GM21825 (cell line): Measurements from ENCODE around the gene GMDS.
A peak's percentile ranks its signal among the peaks of the same experiment; 100 is the strongest.

ENCODE experiments used
- ATAC-seq: cut with Tn5 transposase; IDR thresholded peaks from one replicate; pipeline ENCODE4 v1.9.1; 2021; ENCODE audit warnings: mild to moderate bottlenecking, moderate library complexity; ENCODE audit not compliant: unreplicated experiment

Gene GMDS

DNA sequence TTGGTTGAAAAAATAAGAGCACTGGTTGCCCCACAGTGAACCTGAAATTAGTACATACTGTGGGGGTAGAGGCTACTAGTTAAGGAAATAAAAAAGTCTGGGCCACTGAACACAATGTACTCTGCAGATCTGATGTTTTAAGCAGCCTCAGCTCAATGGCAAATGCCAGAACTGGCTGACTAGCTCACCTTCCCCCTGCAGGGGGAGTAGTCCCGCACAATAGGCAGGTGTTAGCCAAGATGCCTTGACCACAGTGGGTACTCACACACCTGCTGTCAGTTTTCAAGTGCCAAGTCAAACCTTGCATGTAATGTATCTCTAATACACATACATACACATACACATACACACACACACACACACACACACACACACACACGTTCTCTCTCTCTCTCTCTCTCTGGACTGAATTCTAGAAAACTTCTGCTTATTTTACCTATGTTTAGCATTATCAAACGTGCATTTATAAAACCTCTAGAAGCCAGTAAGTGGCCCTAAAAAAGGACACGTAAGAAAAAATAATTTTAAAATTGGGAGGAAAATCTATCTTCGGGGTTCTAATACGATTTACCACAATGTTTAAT lies 36.1 kb downstream of the GMDS start:
- ATAC-seq = peak; percentile 88

DNA sequence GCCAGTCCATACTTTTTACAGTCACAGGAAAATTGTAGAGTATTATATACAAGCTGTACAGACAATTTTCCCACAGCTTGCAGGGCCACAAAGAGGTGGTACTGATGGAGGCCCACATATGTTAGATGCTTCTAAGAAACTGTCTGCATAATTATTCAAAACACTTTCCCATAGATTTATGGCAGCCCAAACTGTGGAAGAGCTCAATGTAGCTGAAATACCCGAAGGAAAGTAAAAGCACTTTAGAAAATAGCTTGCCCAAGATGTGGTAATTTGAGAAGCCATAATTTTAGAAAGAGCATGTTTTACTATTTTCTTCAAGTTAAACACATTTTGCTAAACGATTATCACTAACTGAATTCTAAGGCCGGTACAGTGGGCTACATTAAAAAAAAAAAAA lies 36.9 kb downstream of the GMDS start:
- ATAC-seq = no peak

DNA sequence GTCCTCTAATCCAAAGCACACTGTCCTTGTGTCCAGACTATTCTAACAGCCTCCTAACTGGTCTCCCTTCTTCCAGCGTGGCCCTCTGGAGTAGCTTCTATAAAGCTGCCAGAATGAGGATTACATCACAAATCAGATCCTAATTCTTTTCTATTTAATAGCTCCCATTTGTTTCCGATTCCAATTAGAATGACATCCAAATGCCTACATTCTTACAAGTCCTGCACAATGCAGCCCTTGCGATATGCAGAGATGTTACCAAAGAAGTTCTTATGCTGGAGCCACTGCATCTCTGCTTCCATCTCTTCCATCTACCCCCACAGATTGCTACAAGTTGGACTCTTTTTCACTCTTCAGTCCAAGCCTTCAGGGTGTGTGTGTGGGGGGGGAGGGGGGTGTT lies 40.0 kb downstream of the GMDS start:
- no peak for ATAC-seq

DNA sequence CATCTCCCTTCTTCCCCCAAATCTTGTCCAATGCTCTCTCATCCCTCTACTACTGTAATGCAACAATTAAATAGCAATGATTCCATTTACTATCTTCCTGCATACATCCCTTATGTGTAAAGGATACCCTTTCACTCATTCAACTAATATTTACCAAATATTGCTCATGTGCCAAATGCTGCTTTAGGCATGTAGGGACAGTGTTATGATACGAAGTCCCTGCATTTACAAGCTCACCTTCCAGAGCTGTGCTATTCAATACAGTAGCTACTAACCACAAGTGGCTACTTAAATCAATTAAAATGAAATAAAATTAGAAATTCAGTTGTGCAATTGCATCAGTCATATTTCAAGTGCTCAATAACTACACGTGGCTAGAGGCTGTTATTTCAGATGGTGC lies 41.1 kb downstream of the GMDS start:
- ATAC-seq = no peak

DNA sequence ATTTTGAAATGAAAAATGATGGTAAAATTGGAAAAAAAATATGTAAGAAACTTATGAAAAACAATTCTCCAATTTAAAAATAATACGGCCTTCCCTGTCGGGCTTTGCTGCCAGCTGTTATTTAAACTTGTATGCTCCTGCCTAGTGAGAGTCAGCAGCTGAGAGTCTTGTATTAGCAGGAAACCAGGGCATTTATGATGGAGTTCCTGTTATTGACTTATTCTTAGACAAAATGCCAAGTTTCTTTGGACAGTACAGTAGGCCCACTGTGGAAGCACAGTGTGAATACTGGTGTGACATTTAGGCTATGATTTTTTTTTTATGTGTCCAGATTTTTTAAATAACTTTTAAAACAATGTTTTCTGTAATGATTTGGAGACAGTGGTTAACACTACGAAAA lies 42.1 kb downstream of the GMDS start:
- no peak for ATAC-seq

DNA sequence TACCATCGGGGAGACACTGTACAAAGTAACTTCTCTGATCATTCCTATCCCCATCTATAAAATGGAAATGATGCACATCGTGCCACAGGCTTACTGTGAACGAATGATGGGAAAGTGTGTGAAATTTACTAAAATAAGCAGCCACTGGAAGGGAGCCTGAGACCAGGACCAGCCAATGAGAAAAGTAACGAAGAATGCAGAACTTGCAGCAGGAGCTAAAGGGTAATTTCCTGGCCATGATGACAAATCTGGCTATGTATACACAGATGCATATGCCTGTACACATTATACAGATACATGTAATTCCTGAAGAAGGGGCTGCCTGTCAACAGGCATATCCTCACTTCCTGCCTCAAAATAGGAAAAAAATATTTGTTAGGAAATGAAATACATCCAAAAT lies 47.4 kb downstream of the GMDS start:
- ATAC-seq = no peak

DNA sequence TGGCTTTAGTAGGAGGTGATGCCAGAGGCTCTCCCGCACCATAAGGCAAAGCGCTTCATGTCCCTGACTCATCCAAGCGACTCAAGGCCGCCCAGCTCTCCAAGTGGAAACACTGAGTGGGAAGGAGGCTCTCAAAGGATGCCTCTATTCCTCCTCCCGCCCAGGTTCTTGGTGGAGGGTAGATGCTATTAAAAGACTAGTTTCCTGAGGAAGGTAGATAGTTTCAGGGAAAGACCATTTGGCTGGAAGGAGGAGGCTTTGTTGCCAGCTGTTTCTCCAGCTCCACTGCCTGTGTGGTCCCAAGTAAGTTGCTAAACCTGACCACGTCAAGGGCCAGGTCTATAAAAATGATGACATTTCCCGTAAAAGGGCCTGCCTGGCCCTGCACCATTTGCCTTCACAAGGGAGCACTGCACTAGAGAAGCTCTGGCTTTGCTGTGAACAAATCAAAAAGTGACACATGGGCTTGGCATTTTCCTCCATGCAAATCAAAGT lies 48.2 kb downstream of the GMDS start:
- ATAC-seq = no peak

DNA sequence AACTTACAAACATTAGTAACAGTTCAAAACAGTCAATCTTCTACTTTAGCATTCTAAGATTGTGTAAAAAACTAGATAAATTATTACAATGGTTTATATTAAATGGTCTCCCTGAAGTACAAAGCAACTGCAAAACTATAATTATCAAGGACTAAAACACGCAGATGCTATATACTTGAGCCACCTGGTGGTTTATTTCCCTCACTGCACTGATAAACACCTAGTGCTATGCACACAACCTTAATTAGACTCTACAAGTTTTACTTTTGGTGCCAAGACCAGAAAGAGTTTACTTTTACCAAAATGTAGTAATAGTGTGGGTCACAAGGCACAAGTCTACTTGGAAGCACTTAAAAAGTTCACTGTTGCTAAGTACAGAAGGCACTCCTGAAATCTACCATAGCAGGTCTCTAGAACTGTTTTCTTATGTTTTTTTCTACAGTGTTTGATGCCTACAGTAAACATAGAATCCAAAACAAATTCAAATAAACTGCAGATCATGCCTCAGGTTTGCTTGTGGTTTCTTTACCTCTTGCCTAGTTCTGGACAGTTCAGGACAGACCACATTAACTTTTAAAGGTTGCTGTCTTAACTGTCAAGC lies 49.2 kb downstream of the GMDS start:
- ATAC-seq = no peak

DNA sequence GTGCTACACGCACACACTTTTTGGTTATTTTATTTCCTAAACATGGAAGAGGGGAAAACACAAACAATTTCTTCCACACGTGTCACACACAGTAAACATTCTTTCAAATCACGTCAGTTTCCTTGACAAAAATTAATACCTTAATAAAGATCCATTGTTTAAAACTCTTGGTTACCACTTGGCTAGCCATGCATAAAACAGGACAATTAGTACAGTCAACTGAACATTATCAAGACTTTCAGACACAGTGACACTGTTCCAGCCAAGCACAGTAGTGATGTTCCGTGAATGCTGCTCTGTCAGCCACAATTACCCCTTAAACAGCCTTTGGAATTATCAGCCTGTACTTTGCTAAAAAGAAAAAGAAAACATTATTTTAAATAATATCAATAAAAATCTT lies 50.8 kb downstream of the GMDS start:
- no peak for ATAC-seq

DNA sequence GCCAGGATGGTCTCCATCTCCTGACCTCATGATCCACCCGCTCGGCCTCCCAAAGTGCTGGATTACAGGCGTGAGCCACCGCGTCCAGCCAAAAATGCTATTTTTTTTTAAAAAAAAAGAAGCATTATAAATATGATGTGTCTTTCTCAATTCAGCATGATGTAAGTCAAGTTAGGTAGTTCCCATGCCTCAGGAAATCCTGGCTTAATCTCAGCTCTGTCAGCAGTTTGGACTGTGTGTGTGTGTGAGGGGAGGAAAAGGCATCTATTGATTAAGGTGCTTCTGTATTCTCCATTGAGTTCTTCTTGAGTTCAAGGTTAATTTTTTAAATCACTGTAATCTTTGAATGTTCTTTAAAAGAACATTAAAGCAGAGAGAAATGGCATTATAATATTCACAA lies 51.5 kb downstream of the GMDS start:
- ATAC-seq = no peak

DNA sequence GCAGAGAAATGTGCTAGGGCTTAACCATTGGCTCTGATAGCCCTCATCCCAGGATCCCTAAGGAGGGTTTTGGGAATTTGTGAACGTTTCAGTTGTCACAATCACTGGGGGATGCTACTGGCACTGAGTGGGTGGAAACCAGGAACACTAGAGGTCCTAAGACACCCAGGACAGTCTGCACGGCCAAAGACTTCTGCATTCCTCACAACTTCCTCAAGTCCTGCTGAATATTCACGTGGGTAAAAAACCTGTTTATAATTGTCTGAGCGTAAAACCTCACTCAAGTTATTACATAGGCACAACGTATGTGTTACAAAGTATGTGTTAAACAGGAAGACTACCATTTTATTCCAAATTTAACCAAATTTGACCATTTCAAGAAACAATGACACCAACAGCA lies 52.4 kb downstream of the GMDS start:
- no peak for ATAC-seq

DNA sequence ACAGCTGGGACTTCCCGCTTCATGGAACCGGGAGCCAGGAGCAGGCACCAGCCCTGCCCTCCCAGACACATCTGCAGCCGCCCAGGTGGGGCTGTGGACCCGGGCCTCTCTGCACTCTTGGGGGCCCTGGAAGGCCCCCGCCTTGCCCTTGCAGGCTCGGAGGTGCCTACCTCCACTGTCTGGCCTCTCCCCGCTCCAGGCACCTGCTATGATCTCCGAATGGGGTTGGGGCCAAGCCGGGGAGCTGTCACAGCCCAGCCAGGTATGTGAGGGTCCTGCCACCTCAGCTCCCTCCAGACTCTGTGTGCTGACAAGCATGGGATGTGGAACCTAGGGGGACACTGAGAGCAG lies 54.0 kb downstream of the GMDS start:
- no peak for ATAC-seq

DNA sequence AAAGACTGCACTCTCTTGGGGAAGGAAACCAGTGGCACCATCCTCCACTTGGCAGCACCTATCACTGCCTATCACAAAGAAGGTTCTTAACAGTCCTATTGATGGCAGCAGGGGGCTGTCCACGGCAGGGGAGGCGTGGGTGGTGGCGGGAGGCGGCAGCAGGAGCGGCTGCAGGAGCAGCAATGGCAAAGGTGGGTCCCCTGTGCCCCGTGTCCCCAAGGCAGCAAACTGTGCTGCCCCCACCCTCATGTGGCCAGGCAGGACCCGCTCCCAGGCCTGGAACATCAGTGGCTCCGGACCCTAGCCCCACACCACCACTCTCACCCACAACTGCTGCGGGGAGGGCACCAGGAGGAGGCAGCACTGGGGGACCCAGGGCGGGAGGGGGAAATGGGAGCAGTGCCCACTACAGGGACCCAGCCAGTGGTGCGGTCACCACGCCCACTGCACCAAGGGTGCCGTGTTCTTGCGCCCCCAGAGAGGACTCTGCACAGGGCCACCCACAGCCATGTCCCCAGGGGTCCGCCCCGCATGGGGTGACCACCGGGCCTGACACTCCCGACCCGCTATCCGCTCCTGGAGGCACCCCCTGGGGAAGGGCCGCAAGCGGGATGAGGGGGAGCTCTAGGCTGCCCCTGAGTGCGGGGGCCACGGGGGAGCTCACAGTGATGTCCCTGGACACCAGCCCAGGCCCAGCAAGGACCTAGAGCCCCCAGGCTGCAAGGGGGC lies 54.6 kb downstream of the GMDS start:
- no peak for ATAC-seq

DNA sequence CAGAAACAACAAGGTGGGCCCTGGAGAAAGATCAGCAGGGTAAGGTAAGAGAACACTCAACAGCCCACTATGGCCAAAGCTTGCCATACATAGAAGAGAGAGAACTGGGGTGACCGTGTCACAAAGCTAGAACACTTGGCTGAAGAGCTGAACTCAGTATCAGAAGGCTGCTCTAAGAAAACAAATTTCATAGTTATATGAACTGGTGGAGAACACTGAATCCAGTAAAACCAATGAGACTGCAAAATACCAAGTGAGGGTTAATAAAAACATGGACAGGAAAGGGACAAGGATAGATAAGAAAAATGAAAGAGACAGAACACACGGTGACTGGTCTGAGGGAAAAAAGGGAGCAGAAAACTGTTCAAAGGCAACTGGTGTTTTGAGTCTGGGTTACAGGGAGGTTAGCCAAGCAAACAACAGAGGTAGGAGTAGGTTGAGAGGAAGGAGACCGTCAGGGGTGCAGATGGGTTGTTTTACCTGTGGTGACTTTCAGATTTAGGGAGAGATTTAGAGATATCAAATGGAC lies 56.5 kb downstream of the GMDS start:
- ATAC-seq = no peak

DNA sequence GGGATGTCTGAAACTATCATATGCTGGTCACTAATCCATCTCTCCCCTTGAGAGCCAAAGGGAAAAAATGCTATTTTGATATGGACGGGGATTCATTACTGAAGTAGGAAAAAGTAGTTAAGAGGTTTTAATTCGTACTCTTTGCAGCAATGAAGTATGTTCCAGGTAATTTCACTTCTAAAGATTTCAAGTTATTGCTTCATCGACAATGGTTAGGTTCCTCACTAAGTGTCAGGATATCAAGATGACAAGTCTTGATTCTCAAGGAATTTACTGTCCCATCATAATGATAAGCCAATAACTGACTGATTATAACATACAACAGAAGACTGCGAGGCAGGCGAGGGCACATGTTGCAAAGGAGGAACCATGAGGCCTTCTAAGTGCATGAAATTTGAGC lies 57.0 kb downstream of the GMDS start:
- no peak for ATAC-seq

DNA sequence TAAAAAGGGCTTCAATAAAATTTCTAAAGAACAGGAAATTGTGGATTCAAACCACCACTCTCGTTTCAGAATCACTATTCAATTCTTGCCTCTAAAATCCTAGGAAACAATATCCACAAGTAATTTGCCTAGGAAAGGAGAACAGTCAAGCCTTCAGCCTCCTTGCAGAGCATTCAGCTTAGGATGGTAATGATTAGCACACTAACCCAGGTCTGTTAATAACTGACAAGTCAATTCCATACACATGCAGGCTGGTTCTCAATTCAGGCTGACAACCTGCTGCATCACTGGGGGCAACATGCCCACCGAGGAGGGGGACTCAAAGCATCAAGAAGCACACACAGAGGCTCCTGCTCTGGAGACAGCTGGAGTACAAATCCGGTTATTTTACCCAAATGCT lies 57.6 kb downstream of the GMDS start:
- ATAC-seq = no peak

DNA sequence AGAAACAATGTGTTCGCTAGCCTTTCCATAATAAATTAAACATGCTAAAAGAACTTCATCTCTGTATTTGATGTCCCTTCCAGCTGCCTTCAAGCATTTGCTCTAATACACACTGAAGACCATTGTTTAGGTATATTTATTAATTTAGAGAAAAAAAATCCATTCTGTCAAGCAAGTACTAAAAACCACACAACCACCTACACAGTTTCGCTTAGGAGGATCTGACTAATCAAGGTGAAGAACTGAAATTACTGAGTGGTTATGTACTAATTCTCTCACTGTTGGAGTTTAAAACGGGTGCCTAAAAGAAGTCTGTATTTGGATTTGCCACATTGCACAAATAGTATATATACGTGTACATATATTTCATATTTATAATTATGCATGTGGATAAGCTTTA lies 58.9 kb downstream of the GMDS start:
- no peak for ATAC-seq

DNA sequence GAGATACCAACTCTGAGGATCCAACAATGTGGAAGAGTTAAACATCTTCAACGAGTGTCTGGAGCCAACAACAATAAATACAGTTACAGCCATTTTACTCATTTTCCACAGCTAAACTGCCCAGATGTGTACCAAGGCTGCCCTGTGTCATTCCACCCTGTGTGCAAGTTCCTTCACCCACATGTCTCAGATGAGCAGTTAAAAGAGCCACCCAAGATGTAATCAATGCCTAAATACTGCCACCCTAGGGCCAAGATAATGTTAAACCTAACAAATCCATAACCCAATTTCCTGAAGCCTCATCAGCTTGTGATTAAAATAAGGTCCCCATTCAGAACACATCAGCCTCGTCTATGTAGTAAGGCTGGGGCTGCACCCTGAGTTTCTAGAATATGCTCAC lies 59.9 kb downstream of the GMDS start:
- ATAC-seq = no peak

DNA sequence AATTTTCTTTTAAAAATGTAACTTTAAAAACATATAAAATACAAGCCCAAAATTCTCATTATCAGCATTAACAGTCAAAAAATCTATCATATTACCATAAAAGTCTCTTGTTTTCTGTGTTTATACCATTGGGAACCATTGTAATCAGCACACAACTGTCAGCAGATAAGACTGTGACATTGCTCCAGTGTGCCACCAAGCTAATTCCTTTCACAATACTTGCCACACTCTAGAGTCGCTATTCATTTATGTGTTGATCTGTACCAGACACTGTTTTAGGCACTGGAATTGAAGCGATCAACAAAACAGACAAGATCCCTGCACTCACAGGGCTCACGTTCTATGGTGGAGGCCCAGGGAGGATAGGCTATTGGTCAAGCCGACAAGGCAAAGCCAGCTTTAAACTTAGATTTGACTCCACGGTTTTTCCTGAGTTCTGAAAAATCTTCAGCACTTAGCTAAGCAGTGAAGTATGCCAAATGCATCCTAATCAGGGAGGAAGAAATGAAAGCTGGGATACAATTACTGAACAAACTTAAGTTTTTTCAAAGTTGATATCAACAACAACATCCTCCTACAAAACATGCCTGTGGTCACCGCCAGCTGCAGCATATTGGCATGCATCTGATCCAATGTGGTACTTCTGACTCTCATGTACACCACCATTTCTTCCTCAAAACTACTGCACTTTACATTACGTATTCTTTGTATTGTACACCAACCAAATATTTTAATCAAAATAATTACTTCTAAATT lies 60.5 kb downstream of the GMDS start:
- ATAC-seq = no peak

DNA sequence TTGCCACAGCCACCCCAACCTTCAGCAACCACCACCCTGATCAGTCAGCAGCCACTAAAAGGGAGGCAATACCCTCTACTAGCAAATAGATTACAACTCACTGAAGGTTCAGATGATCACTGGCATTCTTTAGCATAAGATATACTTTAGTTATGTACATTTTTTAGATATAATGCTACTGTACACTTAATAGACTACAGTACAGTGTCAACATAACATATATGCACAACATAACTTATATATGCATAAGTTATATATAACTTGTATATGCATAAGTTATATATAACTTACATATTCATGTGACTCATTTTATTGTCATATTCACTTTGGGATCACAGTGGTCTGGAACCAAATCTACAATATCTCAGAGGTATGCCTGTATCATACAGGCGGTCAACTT lies 61.7 kb downstream of the GMDS start:
- ATAC-seq = no peak

DNA sequence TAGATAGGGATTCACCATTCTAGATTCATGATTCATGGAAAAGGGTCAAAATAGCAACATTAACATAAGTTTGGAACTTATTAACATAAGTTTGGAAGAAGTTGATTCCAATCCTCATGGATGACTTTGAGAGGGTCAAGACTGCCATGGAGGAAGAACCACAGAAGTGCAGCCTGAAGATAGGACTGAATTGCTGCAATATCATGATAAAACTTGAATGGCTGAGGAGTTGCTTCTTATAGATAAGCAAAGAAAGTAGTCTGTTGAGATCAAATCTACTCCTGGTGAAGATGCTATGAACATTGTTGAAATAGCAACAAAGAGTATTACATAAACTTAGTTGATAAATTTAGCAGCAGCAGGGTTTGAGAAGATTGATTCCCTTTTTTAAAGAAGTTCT lies 62.2 kb downstream of the GMDS start:
- no peak for ATAC-seq

DNA sequence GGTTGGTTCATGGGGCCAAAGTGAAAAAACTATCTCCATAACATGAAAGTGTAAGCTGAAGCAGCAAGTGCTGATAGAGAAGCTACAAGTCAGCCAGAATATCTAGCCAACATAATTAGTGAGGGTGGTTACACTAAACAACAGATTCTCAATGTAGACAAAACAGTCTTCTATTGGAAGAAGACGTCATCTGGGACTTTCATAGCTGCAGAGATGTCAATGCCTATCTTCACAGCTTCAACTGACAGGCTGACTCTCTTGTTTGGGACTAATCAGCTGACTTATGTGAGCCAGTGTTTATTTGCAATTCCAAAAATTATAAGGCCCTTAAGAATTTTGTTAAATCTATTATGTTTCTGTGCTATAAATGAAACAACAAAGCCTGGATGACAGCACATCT lies 63.2 kb downstream of the GMDS start:
- ATAC-seq = no peak
